GM11168 (cell line): Measurements from ENCODE around the gene ZRANB1.

Experiments used
- in situ Hi-C: fragments of 300-500 bp; cut with MboI; formaldehyde crosslinking; loops from one replicate; pipeline ENCODE4 v1.12.0; 2022; ENCODE audit warnings: low sequenced_read_pairs; ENCODE audit not compliant: unreplicated experiment

ZRANB1 gene

GRCh38 chr10:125002423-125003145 is 60.7 kb downstream of the ZRANB1 start:
- in situ Hi-C loops, result loop anchor here (25.0 kb wide), 1 partner anchor 710 kb away; the partner anchor contains the start of gene EDRF1

- in situ Hi-C loops, result loop anchor here (25.0 kb wide), 1 partner anchor 709 kb away; the partner anchor contains the start of gene EDRF1
Measured at GRCh38 chr10:125003146-125003900, 61.4 kb downstream of the ZRANB1 start.

GRCh38 chr10:125003901-125004467 is 62.1 kb downstream of the ZRANB1 start:
- in situ Hi-C loops, result loop anchor here (25.0 kb wide), 1 partner anchor 708 kb away; the partner anchor contains the start of gene EDRF1

GRCh38 chr10:125004571-125005311 is 62.8 kb downstream of the ZRANB1 start:
- in situ Hi-C loops, result loop anchor here (25.0 kb wide), 1 partner anchor 708 kb away; the partner anchor contains the start of gene EDRF1

- in situ Hi-C loops, result loop anchor here (25.0 kb wide), 1 partner anchor 707 kb away; the partner anchor contains the start of gene EDRF1
Measured at GRCh38 chr10:125005312-125006187, 63.6 kb downstream of the ZRANB1 start.

GRCh38 chr10:125006188-125006680 is 64.3 kb downstream of the ZRANB1 start:
- in situ Hi-C loops, result loop anchor here (25.0 kb wide), 1 partner anchor 706 kb away; the partner anchor contains the start of gene EDRF1

GRCh38 chr10:125006921-125007426 is 65.1 kb downstream of the ZRANB1 start:
- in situ Hi-C loops, result loop anchor here (25.0 kb wide), 1 partner anchor 705 kb away; the partner anchor contains the start of gene EDRF1

- in situ Hi-C loops, result loop anchor here (25.0 kb wide), 1 partner anchor 705 kb away; the partner anchor contains the start of gene EDRF1
Measured at GRCh38 chr10:125007436-125007835, 65.5 kb downstream of the ZRANB1 start.

- in situ Hi-C loops, result loop anchor here (25.0 kb wide), 1 partner anchor 703 kb away; the partner anchor contains the start of gene EDRF1
Measured at GRCh38 chr10:125008689-125009638, 67.0 kb downstream of the ZRANB1 start.

GRCh38 chr10:125009661-125010161 is 67.8 kb downstream of the ZRANB1 start:
- in situ Hi-C loops, result loop anchor here (25.0 kb wide), 1 partner anchor 703 kb away; the partner anchor contains the start of gene EDRF1

GRCh38 chr10:125010362-125010761 is 68.4 kb downstream of the ZRANB1 start:
- in situ Hi-C loops, result loop anchor here (25.0 kb wide), 1 partner anchor 702 kb away; the partner anchor contains the start of gene EDRF1

- in situ Hi-C loops, result loop anchor here (25.0 kb wide), 1 partner anchor 701 kb away; the partner anchor contains the start of gene EDRF1
Measured at GRCh38 chr10:125011171-125011925, 69.4 kb downstream of the ZRANB1 start.

- in situ Hi-C loops, result loop anchor here (25.0 kb wide), 1 partner anchor 700 kb away; the partner anchor contains the start of gene EDRF1
Measured at GRCh38 chr10:125011926-125012705, 70.2 kb downstream of the ZRANB1 start.

GRCh38 chr10:125012851-125013528 is 71.1 kb downstream of the ZRANB1 start:
- in situ Hi-C loops, result loop anchor here (25.0 kb wide), 1 partner anchor 699 kb away; the partner anchor contains the start of gene EDRF1

- in situ Hi-C loops, result loop anchor here (25.0 kb wide), 1 partner anchor 699 kb away; the partner anchor contains the start of gene EDRF1
Measured at GRCh38 chr10:125013529-125013872, 71.6 kb downstream of the ZRANB1 start.
